PC-3 (cell line): ENCODE measurements around the gene SH3PXD2A. TPM values are rescaled to one million over a fixed set of nuclear protein-coding genes. Genes with fewer than 3 reads are reported as not detected.

ENCODE experiments used
- ATAC-seq: fragments of 200-7000 bp; cut with Tn5 transposase; 2 replicates; pipeline ENCODE4 v1.9.1; 2020; ENCODE audit warnings: mild to moderate bottlenecking, moderate library complexity
- BruUV-seq: library from RNA; stranded (reverse); fragments of 400-500 nt; replicated peaks from 2 replicates; lab custom pipeline; 2021; lab: Mats Ljungman, UMichigan
- CTCF ChIA-PET: fragments of 300-600 bp; sonication (Branson Sonifier 250); formaldehyde crosslinking; loops from one replicate; lab custom pipeline; 2022; ENCODE audit warnings: antibody characterized with exemption; lab: Charles Lee
- POLR2A ChIA-PET: fragments of 300-600 bp; sonication (Branson Sonifier 250); formaldehyde crosslinking; loops from one replicate; lab custom pipeline; 2022; ENCODE audit warnings: antibody characterized with exemption; ENCODE audit not compliant: unreplicated experiment; lab: Charles Lee
- DNase-seq: peaks from one replicate; pipeline ENCODE4 v3.0.0-alpha.2; 2015
- H2AFZ ChIP-seq: fragments of 300-600 bp; sonication (generic); 2 replicates; pipeline ENCODE4 v1.6.0; 2016; ENCODE audit warnings: antibody characterized with exemption, low read length
- H3F3A ChIP-seq: fragments of 300-600 bp; sonication (generic); one replicate; pipeline ENCODE4 v1.6.0; 2017; ENCODE audit warnings: antibody characterized with exemption, low read length, control low read depth, mild to moderate bottlenecking; ENCODE audit not compliant: unreplicated experiment
- H3K27ac ChIP-seq: fragments of 300-600 bp; sonication (generic); 2 replicates; pipeline ENCODE4 v1.5.1; 2016; ENCODE audit warnings: mild to moderate bottlenecking, low read length
- H3K27me3 ChIP-seq: fragments of 300-600 bp; sonication (generic); 2 replicates; pipeline ENCODE4 v1.6.1; 2016; ENCODE audit warnings: low read length, mixed read lengths
- H3K36me3 ChIP-seq: fragments of 300-600 bp; sonication (generic); 2 replicates; pipeline ENCODE4 v1.6.1; 2016; ENCODE audit warnings: low read depth, mixed run types, low read length, mixed read lengths
- H3K4me1 ChIP-seq: fragments of 300-600 bp; sonication (generic); 2 replicates; pipeline ENCODE4 v1.5.1; 2016; ENCODE audit warnings: low read length; ENCODE audit not compliant: insufficient read depth
- H3K4me2 ChIP-seq: fragments of 300-600 bp; sonication (generic); 2 replicates; pipeline ENCODE4 v1.6.0; 2016; ENCODE audit warnings: low read length
- H3K4me3 ChIP-seq: fragments of 300-600 bp; sonication (generic); 2 replicates; pipeline ENCODE4 v1.5.1; 2016; ENCODE audit warnings: mild to moderate bottlenecking, low read length, mixed read lengths
- H3K79me2 ChIP-seq: fragments of 300-600 bp; sonication (generic); 2 replicates; pipeline ENCODE4 v1.6.1; 2017; ENCODE audit warnings: low read length, mixed read lengths
- H3K9ac ChIP-seq: fragments of 300-600 bp; sonication (generic); 2 replicates; pipeline ENCODE4 v1.6.0; 2016; ENCODE audit warnings: mild to moderate bottlenecking, low read length
- H3K9me2 ChIP-seq: fragments of 300-600 bp; sonication (generic); replicated peaks from 2 replicates; pipeline ENCODE4 v1.6.1; 2016; ENCODE audit warnings: mixed run types, low read length, mixed read lengths
- H3K9me3 ChIP-seq: fragments of 300-600 bp; sonication (generic); 2 replicates; pipeline ENCODE4 v1.6.1; 2016; ENCODE audit warnings: low read length, mixed read lengths
- H4K20me1 ChIP-seq: fragments of 300-600 bp; sonication (generic); 2 replicates; pipeline ENCODE4 v1.6.1; 2016; ENCODE audit warnings: low read length, mixed read lengths
- CTCF ChIP-seq: fragments of 300-600 bp; sonication (generic); conservative IDR thresholded peaks from 2 replicates; pipeline ENCODE4 v1.5.1; 2017; ENCODE audit warnings: antibody characterized with exemption, low read depth, mild to moderate bottlenecking, low read length
- EZH2 ChIP-seq: fragments of 300-600 bp; sonication (generic); IDR thresholded peaks from one replicate; pipeline ENCODE4 v1.6.1; 2017; ENCODE audit warnings: antibody characterized with exemption, mild to moderate bottlenecking, low read length; ENCODE audit not compliant: unreplicated experiment
- EZH2phosphoT487 ChIP-seq: fragments of 300-600 bp; sonication (generic); IDR thresholded peaks from 2 replicates; pipeline ENCODE4 v1.6.1; 2018; ENCODE audit warnings: mild to moderate bottlenecking, antibody characterized with exemption, low read length, borderline replicate concordance
- intact Hi-C: fragments of 100-400 bp; cut with micrococcal nuclease; formaldehyde crosslinking; loops from 2 replicates; pipeline ENCODE4 v1.9.0; 2023
- total RNA-seq: library from RNA; depleted of rRNA; stranded (reverse); fragments of >200 nt; gene quantifications from 2 replicates; pipeline ENCODE4 v1.2.3, GENCODE V29; 2014

Gene SH3PXD2A
- total RNA-seq, 1 experiment from 2014 or later, result 3.4 TPM

GRCh38 chr10:103828587-103829197 lies 26.7 kb downstream of the SH3PXD2A start:
- no peak for TF ChIP-seq EZH2phosphoT487
- no peak for TF ChIP-seq CTCF
- peaks cover 23% of the 10 kb centered on the region for H3K4me1 ChIP-seq
- H3K9me2 ChIP-seq, result no peaks in the 10 kb centered on the region
- peak; percentile 25 for ATAC-seq
- H3K9ac ChIP-seq, result no peak overlapping the region
- CTCF ChIA-PET, result interaction anchor here (0.7 to 1.0 kb wide), 2 partner anchors 27 to 75 kb away, joined by 4 read pairs; no protein-coding TSS in a partner anchor
- peak overlapping the region; percentile 73 for H3K27ac ChIP-seq
- H3K4me3 ChIP-seq, result peak overlapping the region; percentile 17; the same call in 1 of the 2 replicates
- H3K36me3 ChIP-seq, result no peaks in the 10 kb centered on the region
- no TSS peak for BruUV-seq
- H3K79me2 ChIP-seq, result no peaks in the 10 kb centered on the region
- H3K4me2 ChIP-seq, result peak overlapping the region; percentile 50
- intact Hi-C loops, result no loop called here
- no peak overlapping the region for H2AFZ ChIP-seq
- no peaks in the 10 kb centered on the region for H4K20me1 ChIP-seq
- DNase-seq, result no peak
- no peaks in the 10 kb centered on the region for H3F3A ChIP-seq
- H3K9me3 ChIP-seq, result no peaks in the 10 kb centered on the region
- H3K27me3 ChIP-seq, result no peaks in the 10 kb centered on the region
- POLR2A ChIA-PET, result no interaction called here

GRCh38 chr10:103828107-103828506 lies 27.3 kb downstream of the SH3PXD2A start:
- Histone ChIP-seq H3K79me2 (no peaks in the 10 kb centered on the region), H3F3A (no peaks in the 10 kb centered on the region), H3K36me3 (no peaks in the 10 kb centered on the region), H3K9me3 (no peaks in the 10 kb centered on the region), H3K4me1 (peaks cover 20% of the 10 kb centered on the region), H3K27ac (peak overlapping the region; percentile 73), H2AFZ (no peak overlapping the region), H4K20me1 (no peaks in the 10 kb centered on the region), H3K9me2 (no peaks in the 10 kb centered on the region), H3K4me2 (peak overlapping the region; percentile 50), H3K27me3 (no peaks in the 10 kb centered on the region), H3K9ac (no peak overlapping the region), H3K4me3 (peak overlapping the region; percentile 17; the same call in 1 of the 2 replicates)
- intact Hi-C loops, result no loop called here
- no peak for TF ChIP-seq EZH2phosphoT487
- TF ChIP-seq CTCF, result no peak
- CTCF ChIA-PET, result interaction anchor here (0.7 to 1.0 kb wide), 2 partner anchors 26 to 74 kb away, joined by 4 read pairs; no protein-coding TSS in a partner anchor
- BruUV-seq, result no TSS peak
- peak; percentile 83 for DNase-seq
- POLR2A ChIA-PET, result no interaction called here
- peak; percentile 93 for ATAC-seq

- no peaks in the 10 kb centered on the region for H3K36me3 ChIP-seq
These were observed 28.5 kb downstream of the SH3PXD2A start for GRCh38 chr10:103826885-103827284.

More at GRCh38 chr10:103826885-103827284, 28.5 kb downstream of the SH3PXD2A start:
- BruUV-seq, result no TSS peak
- Histone ChIP-seq H3F3A (no peaks in the 10 kb centered on the region), H2AFZ (no peak overlapping the region), H3K79me2 (no peaks in the 10 kb centered on the region), H3K4me2 (no peak overlapping the region), H3K27me3 (no peaks in the 10 kb centered on the region), H3K27ac (no peak overlapping the region), H3K9me2 (no peaks in the 10 kb centered on the region), H4K20me1 (no peaks in the 10 kb centered on the region), H3K4me3 (no peak overlapping the region), H3K9ac (no peak overlapping the region), H3K4me1 (peaks cover 20% of the 10 kb centered on the region), H3K9me3 (no peaks in the 10 kb centered on the region)
- no peak for TF ChIP-seq EZH2
- TF ChIP-seq CTCF, result no peak
- TF ChIP-seq EZH2phosphoT487, result no peak
- intact Hi-C loops, result no loop called here
- ChIA-PET CTCF (no interaction called here), POLR2A (no interaction called here)
- DNase-seq (no peak), ATAC-seq (no peak)
